HG03558 (cell line): ENCODE results near the gene VPS16.
"Not testable (repeated sequence)": the region's sequence is repeated elsewhere in the genome, so short reads cannot be mapped to it uniquely, and the experiment has no call there.

Experiments
- ATAC-seq: cut with Tn5 transposase; IDR thresholded peaks from one replicate; pipeline ENCODE4 v1.9.1; 2021; ENCODE audit warnings: moderate number of reproducible peaks; ENCODE audit not compliant: unreplicated experiment; ENCODE audit errors: extremely low read depth

Gene VPS16

GRCh38 chr20:2890742-2891141 lies 50.2 kb downstream of the VPS16 start:
- ATAC-seq, result no peak

DNA sequence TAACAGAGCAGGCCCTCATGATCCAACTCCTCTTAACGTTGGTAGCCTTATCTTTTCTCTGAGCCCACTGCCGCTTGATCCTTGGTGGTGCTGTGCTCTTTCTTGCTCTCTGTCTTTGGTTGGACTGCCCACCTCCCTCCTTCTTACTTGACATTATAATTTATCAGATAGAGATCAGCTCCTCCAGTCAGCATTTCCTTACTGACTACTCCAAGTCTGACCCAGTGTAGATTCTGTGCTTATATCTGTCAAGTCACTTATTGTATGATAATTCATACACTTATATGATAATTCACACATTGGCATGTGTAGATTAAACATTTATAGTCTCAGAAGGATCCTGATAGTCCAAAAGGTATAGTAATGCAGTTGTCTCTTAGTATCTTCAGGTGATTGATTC lies 50.8 kb downstream of the VPS16 start:
- ATAC-seq, result no peak

- ATAC-seq, result no peak
Observed at GRCh38 chr20:2892376-2892775, 51.8 kb downstream of the VPS16 start.

GRCh38 chr20:2894221-2894620 lies 53.7 kb downstream of the VPS16 start:
- no peak for ATAC-seq

- not testable (repeated sequence) for ATAC-seq
Observed at GRCh38 chr20:2895154-2895553, 54.6 kb downstream of the VPS16 start.

GRCh38 chr20:2899243-2899642 lies 58.7 kb downstream of the VPS16 start:
- no peak for ATAC-seq

GRCh38 chr20:2900845-2901592 lies 60.5 kb downstream of the VPS16 start:
- ATAC-seq, result no peak

- ATAC-seq, result no peak
Observed at GRCh38 chr20:2902291-2902690, 61.7 kb downstream of the VPS16 start.

- no peak for ATAC-seq
Observed at GRCh38 chr20:2902818-2903217, 62.3 kb downstream of the VPS16 start.

- no peak for ATAC-seq
Observed at GRCh38 chr20:2903686-2904085, 63.1 kb downstream of the VPS16 start.

- no peak for ATAC-seq
Observed at GRCh38 chr20:2907519-2907918, 67.0 kb downstream of the VPS16 start.

DNA sequence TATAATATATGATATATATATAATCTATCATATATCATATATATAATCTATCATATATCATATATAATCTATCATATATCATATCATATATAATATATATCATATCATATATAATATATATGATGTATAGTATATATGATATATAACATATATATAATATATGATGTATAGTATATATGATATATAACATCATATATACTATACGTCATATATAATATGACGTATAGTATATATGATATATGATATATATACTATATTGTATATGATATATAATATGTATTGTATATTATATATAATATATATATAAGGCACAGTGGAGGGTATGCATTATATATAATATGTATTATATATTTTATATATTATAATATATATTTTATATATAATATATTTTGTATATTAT lies 69.4 kb downstream of the VPS16 start:
- no peak for ATAC-seq

DNA sequence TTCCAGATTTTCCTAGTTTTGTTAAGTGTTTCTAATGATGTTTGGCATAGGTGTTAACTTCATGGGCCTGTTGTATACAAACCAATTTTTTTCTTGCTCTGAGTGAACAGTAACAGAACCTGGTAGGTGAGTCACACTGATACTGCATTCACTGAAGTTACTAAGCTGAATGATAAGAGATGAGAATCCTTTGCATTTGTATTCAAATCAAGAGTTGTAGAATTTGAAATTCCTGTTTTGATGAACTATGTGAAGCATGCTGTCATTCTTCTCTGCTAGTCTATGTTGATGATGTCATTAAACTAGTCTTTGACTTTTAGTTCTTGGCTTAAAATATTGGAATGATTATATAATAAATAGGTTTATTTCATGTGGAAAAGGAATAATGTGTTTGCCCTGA lies 70.7 kb downstream of the VPS16 start:
- no peak for ATAC-seq

GRCh38 chr20:2914160-2914559 lies 73.6 kb downstream of the VPS16 start:
- ATAC-seq, result no peak
